Prostate gland (tissue), 2 donors: ENCODE data around the gene GMPS. TPM values are rescaled to one million over a fixed set of nuclear protein-coding genes. Genes with fewer than 3 reads are reported as not detected.

ENCODE experiments used
- DNase-seq: peaks from one replicate; pipeline ENCODE4 v3.0.0-alpha.2; 2019; ENCODE audit warnings: low spot score
- H3K27ac ChIP-seq, 2 donors: fragments of 200-600 bp; sonication (generic); 2 replicates each; pipeline ENCODE4 v1.5.1; 2017 to 2019
- H3K27me3 ChIP-seq: fragments of 200-600 bp; sonication (generic); replicated peaks from 2 replicates; pipeline ENCODE4 v1.5.1; 2019; ENCODE audit not compliant: insufficient read depth
- H3K36me3 ChIP-seq, 2 donors: fragments of 200-600 bp; sonication (generic); 1 replicate in 1 of 2; 2 replicates in 1 of 2; pipeline versions ENCODE4 v1.5.1 to v1.8.1; 2017 to 2019
- H3K4me1 ChIP-seq: fragments of 200-600 bp; sonication (generic); replicated peaks from 2 replicates; pipeline ENCODE4 v1.5.1; 2019
- H3K4me3 ChIP-seq, 2 donors: fragments of 200-600 bp; sonication (generic); 2 replicates each; pipeline ENCODE4 v1.5.1; 2017 to 2019
- H3K9me3 ChIP-seq: fragments of 200-600 bp; sonication (generic); 2 replicates; pipeline ENCODE4 v1.5.1; 2017
- CTCF ChIP-seq, 4 experiments: fragments of 200-600 bp in 2 of 4; fragments of 450-650 bp in 2 of 4; sonication (generic) in 2 of 4; IDR thresholded peaks; 1 replicate in 3 of 4; 2 replicates in 1 of 4; pipeline ENCODE4 v1.5.1; 2016 to 2019; ENCODE audit warnings: antibody characterized with exemption in 4 of 4, mild to moderate bottlenecking in 2 of 4, moderate library complexity in 2 of 4
- POLR2A ChIP-seq: fragments of 450-650 bp; IDR thresholded peaks from one replicate; pipeline ENCODE4 v1.6.1; 2016; ENCODE audit warnings: antibody characterized with exemption, mild to moderate bottlenecking
- POLR2AphosphoS5 ChIP-seq: sonication (generic); formaldehyde crosslinking; IDR thresholded peaks from one replicate; pipeline ENCODE4 v1.6.1; 2017; ENCODE audit warnings: antibody characterized with exemption
- WGBS: methylation state at CpG from one replicate; pipeline ENCODE4 v1.1.5; 2018; 5-methylcytosine and 5-hydroxymethylcytosine counted together
- intact Hi-C: fragments of 100-400 bp; cut with DNase I; formaldehyde crosslinking; loops from one replicate; pipeline ENCODE4 v1.14.2; 2022
- total RNA-seq, 2 donors: library from RNA; depleted of rRNA; stranded (reverse); fragments of >200 nt; gene quantifications; one replicate each; pipeline ENCODE4 v1.1.0, GENCODE V29; 2016

GMPS gene
- total RNA-seq, 2 donors from 2014 or later, result 24.7 to 51.0 TPM

- intact Hi-C loops, result no loop called here
- no peaks in the 10 kb centered on the region for H3K4me1 ChIP-seq
- no peak for TF ChIP-seq POLR2AphosphoS5
- no peak for TF ChIP-seq CTCF (IDR thresholded peaks at IDR 0.05)
- TF ChIP-seq POLR2A, result no peak
- DNase-seq, result no peak
- 68% methylated on average over 1 of the region's 1 CpG for WGBS
- no peak overlapping the region for H3K27ac ChIP-seq
- H3K9me3 ChIP-seq, result no peaks in the 10 kb centered on the region
- no peaks in the 10 kb centered on the region for H3K36me3 ChIP-seq
- no peaks in the 10 kb centered on the region for H3K27me3 ChIP-seq
- no peak overlapping the region for H3K4me3 ChIP-seq
These were observed 42.2 kb downstream of the GMPS start for GRCh38 chr3:155912579-155913190.

GRCh38 chr3:155917781-155918180 is 47.3 kb downstream of the GMPS start:
- Histone ChIP-seq H3K9me3 (no peaks in the 10 kb centered on the region), H3K4me3 (no peak overlapping the region), H3K27ac (no peak overlapping the region), H3K36me3 (no peaks in the 10 kb centered on the region), H3K4me1 (no peaks in the 10 kb centered on the region), H3K27me3 (no peaks in the 10 kb centered on the region)
- no peak for TF ChIP-seq CTCF (IDR thresholded peaks at IDR 0.05)
- TF ChIP-seq POLR2A, result no peak
- no peak for TF ChIP-seq POLR2AphosphoS5
- no peak for DNase-seq
- 100% methylated on average over 1 of the region's 1 CpG for WGBS
- intact Hi-C loops, result no loop called here

DNA sequence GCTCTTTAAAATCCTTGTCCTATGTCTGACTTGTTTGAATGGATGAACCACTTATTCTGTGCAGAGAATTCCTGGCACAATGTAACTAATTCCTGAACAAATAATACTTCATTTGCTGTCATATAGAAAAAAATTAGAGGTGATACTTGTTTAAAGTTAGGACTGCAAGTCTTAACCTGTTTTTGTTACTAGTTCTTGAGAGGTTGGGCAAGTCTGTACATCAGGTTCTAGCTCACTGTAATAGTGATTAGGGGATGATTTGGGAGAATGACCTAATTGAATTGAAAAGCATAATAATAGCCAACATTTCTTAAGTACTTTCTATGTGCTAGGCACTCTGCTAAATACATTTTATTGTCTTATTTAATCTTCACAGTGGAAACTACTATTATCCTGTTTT is 49.3 kb downstream of the GMPS start:
- Histone ChIP-seq H3K36me3 (no peaks in the 10 kb centered on the region), H3K27ac (no peak overlapping the region), H3K9me3 (no peaks in the 10 kb centered on the region), H3K27me3 (no peaks in the 10 kb centered on the region), H3K4me3 (no peak overlapping the region), H3K4me1 (no peaks in the 10 kb centered on the region)
- TF ChIP-seq POLR2A (no peak), CTCF (IDR thresholded peaks at IDR 0.05) (no peak), POLR2AphosphoS5 (no peak)
- intact Hi-C loops, result no loop called here
- DNase-seq, result no peak

DNA sequence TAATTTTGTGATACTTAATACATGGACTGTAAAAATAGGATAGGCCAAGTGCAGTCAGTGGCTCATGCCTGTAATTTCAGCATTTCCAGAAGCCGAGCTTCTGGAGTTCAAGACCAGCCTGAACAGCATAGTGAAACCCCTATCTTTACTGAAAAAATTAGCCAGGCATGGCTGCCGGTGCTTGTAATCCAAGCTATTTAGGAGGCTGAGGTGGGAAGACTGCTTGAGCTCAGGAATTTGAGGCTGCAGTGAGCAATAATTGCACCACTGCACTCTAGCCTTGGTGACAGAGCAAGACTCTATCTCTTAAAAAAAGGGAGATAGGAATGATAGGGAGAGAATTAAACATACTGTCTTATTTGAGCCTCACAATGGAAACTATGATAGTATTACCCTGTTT is 51.0 kb downstream of the GMPS start:
- no peak overlapping the region for H3K27ac ChIP-seq
- WGBS, result 89% methylated on average over 2 of the region's 2 CpGs
- intact Hi-C loops, result no loop called here
- no peaks in the 10 kb centered on the region for H3K4me1 ChIP-seq
- H3K9me3 ChIP-seq, result no peaks in the 10 kb centered on the region
- TF ChIP-seq POLR2AphosphoS5 (no peak), POLR2A (no peak), CTCF (IDR thresholded peaks at IDR 0.05) (no peak)
- H3K36me3 ChIP-seq, result peaks cover 0 to 2% of the 10 kb centered on the region in 2 donors
- DNase-seq, result no peak
- no peaks in the 10 kb centered on the region for H3K27me3 ChIP-seq
- H3K4me3 ChIP-seq, result no peak overlapping the region

DNA sequence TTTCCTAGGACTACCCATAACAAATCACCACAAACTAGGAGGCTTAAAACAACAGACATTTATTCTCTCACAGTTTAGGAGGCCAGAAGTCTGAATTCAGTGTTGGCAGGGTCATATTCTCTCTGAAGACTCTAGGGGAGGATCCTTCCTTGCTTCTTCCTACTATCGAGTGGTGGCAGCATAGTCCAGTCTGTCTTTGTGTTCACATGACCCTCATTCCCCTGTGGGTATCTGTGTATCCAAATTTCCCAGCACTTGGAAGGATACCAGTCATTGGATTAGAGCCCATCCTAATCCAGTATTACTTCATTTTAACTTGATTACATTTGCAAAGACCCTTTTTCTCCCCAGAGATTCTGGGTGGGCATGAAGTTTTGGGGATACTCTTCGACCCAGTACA is 63.8 kb downstream of the GMPS start:
- TF ChIP-seq CTCF (IDR thresholded peaks at IDR 0.05), result no peak
- TF ChIP-seq POLR2A, result no peak
- TF ChIP-seq POLR2AphosphoS5, result no peak
- intact Hi-C loops, result no loop called here
- no peaks in the 10 kb centered on the region for H3K4me1 ChIP-seq
- no peaks in the 10 kb centered on the region for H3K27me3 ChIP-seq
- H3K36me3 ChIP-seq, result no peaks in the 10 kb centered on the region
- DNase-seq, result no peak
- H3K4me3 ChIP-seq, result no peak overlapping the region
- no peaks in the 10 kb centered on the region for H3K9me3 ChIP-seq
- WGBS, result 77% methylated on average over 2 of the region's 2 CpGs
- H3K27ac ChIP-seq, result no peak overlapping the region
